ENCODE results near the gene TMEM14B. TPM values are rescaled to one million over a fixed set of nuclear protein-coding genes. Genes with fewer than 3 reads are reported as not detected.

The TMEM14B gene
- total and polyA plus RNA-seq, 2 donors (not counting 3 experiments of a cell fraction or from before 2014, with no cell fraction given): 58.2 to 73.1 TPM

DNA sequence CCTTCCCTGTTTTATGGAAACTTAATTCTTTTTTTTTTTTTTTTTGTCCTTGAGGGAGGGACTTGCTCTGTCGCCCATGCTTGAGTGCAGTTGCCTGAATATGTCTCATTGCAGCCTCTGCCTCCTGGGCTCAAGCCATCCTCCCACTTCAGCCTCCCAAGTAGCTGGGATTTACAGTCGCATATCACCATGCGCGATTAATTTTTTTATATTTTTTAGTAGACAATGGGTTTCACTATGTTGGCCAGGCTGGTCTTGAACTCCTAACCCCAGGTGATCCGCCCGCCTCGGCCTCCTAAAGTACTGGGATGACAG, 24.1 kb upstream of the TMEM14B start:
- dilution Hi-C loops (cut with MboI; ENCODE audit: extremely low pct_ligation_motif_present, low sequenced_read_pairs) (no loop called here), intact Hi-C loops (cut with micrococcal nuclease) (loop anchor here (1.0 to 10.0 kb wide), 6 partner anchors 11 to 371 kb away; partner anchors contain the start of genes C6orf52, PAK1IP1, SMIM13 and TMEM14B)
- Histone ChIP-seq H3K4me1 (ENCODE audit: control insufficient read depth, extremely low read depth, insufficient read depth, low read length) (peaks cover 10% of the 10 kb centered on the region), H3K36me3 (ENCODE audit: control insufficient read depth in 2 of 2, extremely low read depth in 1 of 2, insufficient read depth in 2 of 2, low read length in 2 of 2) (no peaks in the 10 kb centered on the region), H2AFZ (ENCODE audit: low read depth, low read length) (peak overlapping the region; percentile 96), H3K9ac (replicated peaks; ENCODE audit: extremely low read depth, insufficient read depth, low read length) (peak overlapping the region; percentile 90), H3K9me1 (replicated peaks; ENCODE audit: control insufficient read depth, extremely low read depth, insufficient read depth, low read length) (no peaks in the 10 kb centered on the region), H3K27ac (ENCODE audit: insufficient read depth, low read depth, low read length) (peak overlapping the region; percentile 83), H4K20me1 (replicated peaks; ENCODE audit: control insufficient read depth, extremely low read depth, insufficient read depth, low read length) (no peaks in the 10 kb centered on the region), H3K4me2 (ENCODE audit: insufficient read depth, low read length) (peak overlapping the region; percentile 95), H3K4me3 (replicated peaks in 1 of 3; ENCODE audit: insufficient read depth in 1 of 3, low read depth in 1 of 3, low read length in 3 of 3) (peak overlapping the region; percentile 59 to 79 (median 76)), H3K9me3 (replicated peaks; ENCODE audit: control insufficient read depth, insufficient read depth, low read length) (no peaks in the 10 kb centered on the region), H3K79me2 (ENCODE audit: control insufficient read depth, insufficient read depth, low read length) (no peaks in the 10 kb centered on the region), H3K27me3 (ENCODE audit: control insufficient read depth in 2 of 2, insufficient read depth in 2 of 2, low read length in 2 of 2) (no peaks in the 10 kb centered on the region)
- FAIRE-seq (no peak), DNase-seq (ENCODE audit: low read depth, low spot score) (no peak)
- POLR2A ChIA-PET: no interaction called here
- TF ChIP-seq EZH2 (IDR thresholded peaks at IDR 0.05; ENCODE audit: borderline replicate concordance, low read depth, low read length, severe bottlenecking) (no peak), MYC (IDR thresholded peaks at IDR 0.05; ENCODE audit: low read depth, low read length) (no peak), JUN (IDR thresholded peaks at IDR 0.05; ENCODE audit: borderline replicate concordance, insufficient read depth, insufficient read length, low read depth) (no peak), FOS (IDR thresholded peaks at IDR 0.05; ENCODE audit: borderline replicate concordance, insufficient read depth, low read length) (no peak), POLR2AphosphoS5 (IDR thresholded peaks at IDR 0.05; ENCODE audit: insufficient read depth, low read depth, low read length) (no peak), GATA2 (IDR thresholded peaks at IDR 0.05; ENCODE audit: insufficient read depth, insufficient read length, low read depth, low read length) (no peak), POLR2A (IDR thresholded peaks at IDR 0.05; ENCODE audit: low read depth, low read length) (no peak)
- TF ChIP-seq, protein P1, sequence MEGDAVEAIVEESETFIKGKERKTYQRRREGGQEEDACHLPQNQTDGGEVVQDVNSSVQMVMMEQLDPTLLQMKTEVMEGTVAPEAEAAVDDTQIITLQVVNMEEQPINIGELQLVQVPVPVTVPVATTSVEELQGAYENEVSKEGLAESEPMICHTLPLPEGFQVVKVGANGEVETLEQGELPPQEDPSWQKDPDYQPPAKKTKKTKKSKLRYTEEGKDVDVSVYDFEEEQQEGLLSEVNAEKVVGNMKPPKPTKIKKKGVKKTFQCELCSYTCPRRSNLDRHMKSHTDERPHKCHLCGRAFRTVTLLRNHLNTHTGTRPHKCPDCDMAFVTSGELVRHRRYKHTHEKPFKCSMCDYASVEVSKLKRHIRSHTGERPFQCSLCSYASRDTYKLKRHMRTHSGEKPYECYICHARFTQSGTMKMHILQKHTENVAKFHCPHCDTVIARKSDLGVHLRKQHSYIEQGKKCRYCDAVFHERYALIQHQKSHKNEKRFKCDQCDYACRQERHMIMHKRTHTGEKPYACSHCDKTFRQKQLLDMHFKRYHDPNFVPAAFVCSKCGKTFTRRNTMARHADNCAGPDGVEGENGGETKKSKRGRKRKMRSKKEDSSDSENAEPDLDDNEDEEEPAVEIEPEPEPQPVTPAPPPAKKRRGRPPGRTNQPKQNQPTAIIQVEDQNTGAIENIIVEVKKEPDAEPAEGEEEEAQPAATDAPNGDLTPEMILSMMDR (IDR thresholded peaks at IDR 0.05; ENCODE audit: extremely low read depth in 1 of 2, insufficient read depth in 1 of 2, low read depth in 1 of 2, low read length in 2 of 2): no peak
- TF ChIP-seq, protein P2, sequence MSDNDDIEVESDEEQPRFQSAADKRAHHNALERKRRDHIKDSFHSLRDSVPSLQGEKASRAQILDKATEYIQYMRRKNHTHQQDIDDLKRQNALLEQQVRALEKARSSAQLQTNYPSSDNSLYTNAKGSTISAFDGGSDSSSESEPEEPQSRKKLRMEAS (IDR thresholded peaks at IDR 0.05; ENCODE audit: insufficient read depth, insufficient read length): no peak
- CTCF ChIA-PET: interaction anchor here (1.0 to 1.4 kb wide), 4 partner anchors 25 to 245 kb away, joined by 4 to 5 read pairs (median 4); partner anchors contain the start of gene TMEM14B
- BruUV-seq (replicated peaks): no TSS peak
